SK-N-SH (cell line): ENCODE results near the gene FERMT2. TPM values are rescaled to one million over a fixed set of nuclear protein-coding genes. Genes with fewer than 3 reads are reported as not detected.

Experiments
- CTCF ChIA-PET: fragments of 300-600, 350-600 bp; formaldehyde crosslinking; extraction: SDS; loops from one replicate; lab custom pipeline; 2021; lab: Yijun Ruan, JAX
- POLR2A ChIA-PET: fragments of 350-600 bp; sonication (Branson Sonifier 250); formaldehyde crosslinking; extraction: SDS; loops from one replicate; lab custom pipeline; 2020; ENCODE audit warnings: antibody characterized with exemption, inconsistent platforms; lab: Yijun Ruan, JAX
- DNase-seq: peaks from one replicate; pipeline ENCODE4 v3.0.0; 2012
- H2AFZ ChIP-seq: fragments of 200-600 bp; sonication (generic); 2 replicates; pipeline ENCODE4 v1.8.1; 2016; ENCODE audit warnings: antibody characterized with exemption, mild to moderate bottlenecking, low read depth
- H3F3A ChIP-seq: fragments of 200-600 bp; sonication (generic); replicated peaks from 2 replicates; pipeline ENCODE3; 2016; ENCODE audit warnings: antibody characterized with exemption, mild to moderate bottlenecking; ENCODE audit not compliant: insufficient read depth
- H3K27ac ChIP-seq, 2 experiments: fragments of 200-500 bp in 1 of 2; fragments of 200-600 bp in 1 of 2; sonication (Bioruptor generic) in 1 of 2; sonication (generic), shearing (Covaris generic) in 1 of 2; 2 replicates each; pipeline versions ENCODE4 v1.5.1 to v1.6.1; 2014 to 2016; ENCODE audit warnings: low read depth in 2 of 2, inconsistent platforms in 1 of 2, low read length in 1 of 2, mild to moderate bottlenecking in 1 of 2, mixed read lengths in 1 of 2
- H3K27me3 ChIP-seq: fragments of 200-600 bp; sonication (generic), shearing (Covaris generic); 2 replicates; pipeline ENCODE4 v1.6.1; 2016; ENCODE audit warnings: mixed run types; ENCODE audit not compliant: insufficient read depth
- H3K36me3 ChIP-seq, 2 experiments: fragments of 200-500 bp in 1 of 2; fragments of 200-600 bp in 1 of 2; sonication (Bioruptor generic) in 1 of 2; sonication (generic) in 1 of 2; replicated peaks in 1 of 2; 2 replicates each; pipeline versions ENCODE3 to v1.5.1; 2014 to 2016; ENCODE audit warnings: low read length in 1 of 2, mild to moderate bottlenecking in 1 of 2; ENCODE audit not compliant: insufficient read depth in 2 of 2, control insufficient read depth in 1 of 2
- H3K4me1 ChIP-seq, 2 experiments: fragments of 200-500 bp in 1 of 2; fragments of 200-600 bp in 1 of 2; sonication (Bioruptor generic) in 1 of 2; sonication (generic), shearing (Covaris generic) in 1 of 2; 2 replicates each; pipeline versions ENCODE4 v1.5.1 to v1.6.1; 2014 to 2016; ENCODE audit warnings: low read depth in 1 of 2, low read length in 1 of 2, mixed run types in 1 of 2; ENCODE audit not compliant: insufficient read depth in 2 of 2, control insufficient read depth in 1 of 2
- H3K4me2 ChIP-seq: fragments of 200-600 bp; sonication (generic), shearing (Covaris generic); 2 replicates; pipeline ENCODE4 v1.6.1; 2017; ENCODE audit warnings: mixed run types
- H3K4me3 ChIP-seq, 2 experiments: fragments of 200-500 bp in 1 of 2; fragments of 200-600 bp in 1 of 2; sonication (Bioruptor generic) in 1 of 2; sonication (generic), shearing (Covaris generic) in 1 of 2; 2 replicates each; pipeline versions ENCODE4 v1.5.1 to v1.8.1; 2014 to 2016; ENCODE audit warnings: low read depth in 2 of 2, inconsistent platforms in 1 of 2, low read length in 1 of 2, mild to moderate bottlenecking in 1 of 2, mixed read lengths in 1 of 2, moderate library complexity in 1 of 2
- H3K79me2 ChIP-seq: fragments of 200-600 bp; sonication (generic); 2 replicates; pipeline ENCODE4 v1.8.1; 2017; ENCODE audit warnings: mild to moderate bottlenecking; ENCODE audit not compliant: insufficient read depth
- H3K9ac ChIP-seq: fragments of 200-600 bp; sonication (generic); 2 replicates; pipeline ENCODE4 v1.6.1; 2017; ENCODE audit warnings: mixed run types
- H3K9me2 ChIP-seq: fragments of 200-600 bp; sonication (generic); 2 replicates; pipeline ENCODE4 v1.6.1; 2017; ENCODE audit warnings: mixed run types
- H3K9me3 ChIP-seq: fragments of 200-600 bp; sonication (generic); 2 replicates; pipeline ENCODE4 v1.6.1; 2017; ENCODE audit warnings: mixed run types, mild to moderate bottlenecking, moderate library complexity
- H4K20me1 ChIP-seq: fragments of 200-600 bp; sonication (generic); 2 replicates; pipeline ENCODE4 v1.6.1; 2017; ENCODE audit warnings: mild to moderate bottlenecking, mixed run types; ENCODE audit not compliant: insufficient read depth
- CHD2 ChIP-seq: fragments of 150-350 bp; IDR thresholded peaks from 2 replicates; pipeline ENCODE4 v1.6.1; 2018; ENCODE audit warnings: low read length; ENCODE audit not compliant: partially characterized antibody
- ELF1 ChIP-seq: IDR thresholded peaks from 2 replicates; pipeline ENCODE4 v1.4.0; 2012
- EP300 ChIP-seq, 2 experiments: IDR thresholded peaks; 2 replicates each; pipeline versions ENCODE4 v1.4.0 to v1.6.1; 2012; ENCODE audit warnings: borderline replicate concordance in 1 of 2, low read depth in 1 of 2, low read length in 1 of 2
- EZH2phosphoT487 ChIP-seq: fragments of 200-600 bp; sonication (generic); IDR thresholded peaks from 2 replicates; pipeline ENCODE4 v1.6.1; 2017; ENCODE audit warnings: low read depth, mixed run types, mild to moderate bottlenecking, antibody characterized with exemption, moderate library complexity, borderline replicate concordance
- GABPA ChIP-seq: IDR thresholded peaks from 2 replicates; pipeline ENCODE4 v1.4.0; 2012; ENCODE audit warnings: low read depth, mild to moderate bottlenecking
- GATA2 ChIP-seq: sonication (generic); formaldehyde crosslinking; IDR thresholded peaks from 2 replicates; pipeline ENCODE4 v1.5.0; 2020; ENCODE audit warnings: mild to moderate bottlenecking, missing genetic modification reagents
- JUND ChIP-seq: IDR thresholded peaks from 2 replicates; pipeline ENCODE4 v1.4.0; 2012
- MXI1 ChIP-seq: IDR thresholded peaks from 2 replicates; pipeline ENCODE4 v1.6.1; 2012; ENCODE audit warnings: mild to moderate bottlenecking, low read depth, low read length, improper control_type of control experiment
- POLR2AphosphoS5 ChIP-seq: IDR thresholded peaks from 2 replicates; pipeline ENCODE4 v1.6.1; 2012; ENCODE audit warnings: low read depth, low read length
- RAD21 ChIP-seq: IDR thresholded peaks from 2 replicates; pipeline ENCODE4 v1.6.1; 2012; ENCODE audit warnings: mild to moderate bottlenecking, low read length
- RFX5 ChIP-seq: IDR thresholded peaks from 2 replicates; pipeline ENCODE4 v1.6.1; 2012; ENCODE audit warnings: mild to moderate bottlenecking, improper control_type of control experiment, low read length
- RXRA ChIP-seq: IDR thresholded peaks from 2 replicates; pipeline ENCODE4 v1.4.0; 2012; ENCODE audit warnings: low read depth, mild to moderate bottlenecking, borderline replicate concordance
- SIN3A ChIP-seq: IDR thresholded peaks from 2 replicates; pipeline ENCODE4 v1.6.1; 2012; ENCODE audit warnings: low read depth, mild to moderate bottlenecking, low read length, moderate library complexity, borderline replicate concordance
- TAF1 ChIP-seq: IDR thresholded peaks from 2 replicates; pipeline ENCODE4 v1.6.1; 2012; ENCODE audit warnings: low read depth, mild to moderate bottlenecking, low read length, moderate library complexity, borderline replicate concordance
- TCF12 ChIP-seq: IDR thresholded peaks from 2 replicates; pipeline ENCODE4 v1.4.0; 2012
- TEAD4 ChIP-seq: IDR thresholded peaks from 2 replicates; pipeline ENCODE4 v1.4.0; 2012; ENCODE audit warnings: mild to moderate bottlenecking, borderline replicate concordance; ENCODE audit not compliant: insufficient read depth
- WGBS: methylation state at CpG from one replicate; pipeline ENCODE4 v1.1.6; 2017; ENCODE audit warnings: low lambda C conversion rate; 5-methylcytosine and 5-hydroxymethylcytosine counted together
- polyA plus RNA-seq, 3 experiments: library from polyadenylated mRNA; depleted of rRNA; stranded (reverse); fragments of >200 nt; gene quantifications; 2 replicates each; pipeline ENCODE4 v1.2.3, GENCODE V29; 2012
- TF ChIP-seq, protein P1 (sequence below): IDR thresholded peaks from 2 replicates; pipeline ENCODE4 v1.4.0; 2012; ENCODE audit warnings: low read depth
- TF ChIP-seq, protein P2 (sequence below): IDR thresholded peaks from 2 replicates; pipeline ENCODE4; 2012
- TF ChIP-seq, protein P3 (sequence below): IDR thresholded peaks from 2 replicates; pipeline ENCODE4 v1.4.0; 2012; ENCODE audit warnings: low read depth, borderline replicate concordance

FERMT2 gene, protein sequence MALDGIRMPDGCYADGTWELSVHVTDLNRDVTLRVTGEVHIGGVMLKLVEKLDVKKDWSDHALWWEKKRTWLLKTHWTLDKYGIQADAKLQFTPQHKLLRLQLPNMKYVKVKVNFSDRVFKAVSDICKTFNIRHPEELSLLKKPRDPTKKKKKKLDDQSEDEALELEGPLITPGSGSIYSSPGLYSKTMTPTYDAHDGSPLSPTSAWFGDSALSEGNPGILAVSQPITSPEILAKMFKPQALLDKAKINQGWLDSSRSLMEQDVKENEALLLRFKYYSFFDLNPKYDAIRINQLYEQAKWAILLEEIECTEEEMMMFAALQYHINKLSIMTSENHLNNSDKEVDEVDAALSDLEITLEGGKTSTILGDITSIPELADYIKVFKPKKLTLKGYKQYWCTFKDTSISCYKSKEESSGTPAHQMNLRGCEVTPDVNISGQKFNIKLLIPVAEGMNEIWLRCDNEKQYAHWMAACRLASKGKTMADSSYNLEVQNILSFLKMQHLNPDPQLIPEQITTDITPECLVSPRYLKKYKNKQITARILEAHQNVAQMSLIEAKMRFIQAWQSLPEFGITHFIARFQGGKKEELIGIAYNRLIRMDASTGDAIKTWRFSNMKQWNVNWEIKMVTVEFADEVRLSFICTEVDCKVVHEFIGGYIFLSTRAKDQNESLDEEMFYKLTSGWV
- polyA plus RNA-seq (2012; rRNA removed): 40.1 and 54.5 TPM in 2 replicates
- 55.0 and 64.1 TPM in 2 replicates for polyA plus RNA-seq (2012; cell fraction: cytosol; rRNA removed)
- 45.4 and 71.7 TPM in 2 replicates for polyA plus RNA-seq (2012; cell fraction: nucleus; rRNA removed)

DNA sequence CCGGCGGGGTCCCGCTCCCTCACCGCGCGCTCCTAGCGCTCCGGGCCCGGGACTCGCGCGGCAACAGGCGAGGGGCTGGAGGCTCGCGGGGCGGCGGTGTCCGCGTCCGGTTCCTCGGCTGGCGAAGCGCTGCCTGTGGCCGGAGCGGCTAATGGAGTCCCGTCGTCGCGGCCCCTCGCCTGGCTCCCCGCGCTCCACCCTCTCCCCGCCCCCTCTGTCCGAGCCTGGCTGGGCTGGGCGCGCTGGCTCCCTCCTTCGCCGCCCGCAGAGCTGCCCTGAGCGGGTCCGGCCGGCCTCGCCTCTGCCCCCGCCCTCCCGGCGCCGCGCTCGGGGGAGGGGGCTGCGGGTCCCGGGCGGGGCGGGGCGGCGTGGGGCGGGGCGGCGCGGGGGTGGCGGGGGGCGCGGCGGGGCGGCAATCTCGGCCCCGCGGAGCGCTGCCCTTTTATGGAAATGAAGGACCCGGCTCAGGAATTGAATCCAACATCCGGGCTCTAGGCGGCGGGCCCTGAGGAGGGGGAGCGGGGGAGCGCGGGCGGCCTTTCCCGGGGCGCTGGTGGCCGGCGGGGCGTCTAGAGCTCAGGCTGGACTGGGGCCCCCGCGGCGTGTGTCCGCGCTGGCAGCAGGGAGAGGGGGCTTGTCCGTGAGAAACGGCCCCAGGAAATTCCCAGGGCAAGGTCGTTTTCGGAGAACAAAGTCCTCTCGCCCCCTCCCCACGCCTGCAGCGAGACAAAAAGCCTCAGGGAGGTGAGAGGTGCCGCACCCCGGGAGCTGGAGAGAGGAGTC lies at the start of gene FERMT2:
FERMT2 (minus strand) TSS at position 153 of the 783 bp plus-strand sequence. CDS start 482 bp downstream, outside the sequence.
- Histone ChIP-seq H3K4me1 (peaks cover 8 to 22% of the 10 kb centered on the region in 2 experiments), H3F3A (peaks cover 3% of the 10 kb centered on the region), H4K20me1 (peaks cover 40% of the 10 kb centered on the region), H3K27me3 (no peaks in the 10 kb centered on the region), H3K9ac (peak within 1 kb of the TSS; percentile 95), H3K79me2 (peaks cover 58% of the 10 kb centered on the region), H3K9me3 (no peaks in the 10 kb centered on the region), H3K27ac (peak within 1 kb of the TSS; percentile 95 to 98), H3K4me3 (peak within 1 kb of the TSS; percentile 95 to 96), H2AFZ (peak within 1 kb of the TSS; percentile 81), H3K36me3 (peaks cover 0 to 15% of the 10 kb centered on the region in 2 experiments), H3K9me2 (no peaks in the 10 kb centered on the region), H3K4me2 (peak within 1 kb of the TSS; percentile 89)
- POLR2A ChIA-PET: interaction anchor here (0.7 to 1.9 kb wide), 7 partner anchors 31 to 201 kb away, joined by 3 to 8 read pairs (median 4); partner anchors contain the start of genes DDHD1 and GNPNAT1
- CTCF ChIA-PET: interaction anchor here (0.7 to 2.7 kb wide), 7 partner anchors 11 to 221 kb away, joined by 3 to 27 read pairs (median 6); partner anchors contain the start of gene STYX
- TF ChIP-seq, protein P1, sequence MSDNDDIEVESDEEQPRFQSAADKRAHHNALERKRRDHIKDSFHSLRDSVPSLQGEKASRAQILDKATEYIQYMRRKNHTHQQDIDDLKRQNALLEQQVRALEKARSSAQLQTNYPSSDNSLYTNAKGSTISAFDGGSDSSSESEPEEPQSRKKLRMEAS: 0 out of 2 replicates have a peak, but pooled peaks have one; percentile 29
- peak; percentile 68 for TF ChIP-seq TAF1
- 0 out of 4 replicates have a peak, but pooled peaks of 1 of the 2 experiments have one; percentile 26 for TF ChIP-seq EP300 (IDR thresholded peaks at IDR 0.05; ENCODE audit: borderline replicate concordance in 1 of 2, low read depth in 1 of 2, low read length in 1 of 2)
- TF ChIP-seq EZH2phosphoT487: no peak
- TF ChIP-seq, protein P2, sequence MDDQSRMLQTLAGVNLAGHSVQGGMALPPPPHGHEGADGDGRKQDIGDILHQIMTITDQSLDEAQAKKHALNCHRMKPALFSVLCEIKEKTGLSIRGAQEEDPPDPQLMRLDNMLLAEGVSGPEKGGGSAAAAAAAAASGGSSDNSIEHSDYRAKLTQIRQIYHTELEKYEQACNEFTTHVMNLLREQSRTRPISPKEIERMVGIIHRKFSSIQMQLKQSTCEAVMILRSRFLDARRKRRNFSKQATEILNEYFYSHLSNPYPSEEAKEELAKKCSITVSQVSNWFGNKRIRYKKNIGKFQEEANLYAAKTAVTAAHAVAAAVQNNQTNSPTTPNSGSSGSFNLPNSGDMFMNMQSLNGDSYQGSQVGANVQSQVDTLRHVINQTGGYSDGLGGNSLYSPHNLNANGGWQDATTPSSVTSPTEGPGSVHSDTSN: peak; percentile 2; the same call in 1 of the 2 replicates
- TF ChIP-seq POLR2AphosphoS5: peak; percentile 21
- TF ChIP-seq MXI1: no peak
- 0% methylated on average over 8 of the region's 95 CpGs for WGBS
- peak; percentile 98 for DNase-seq

DNA sequence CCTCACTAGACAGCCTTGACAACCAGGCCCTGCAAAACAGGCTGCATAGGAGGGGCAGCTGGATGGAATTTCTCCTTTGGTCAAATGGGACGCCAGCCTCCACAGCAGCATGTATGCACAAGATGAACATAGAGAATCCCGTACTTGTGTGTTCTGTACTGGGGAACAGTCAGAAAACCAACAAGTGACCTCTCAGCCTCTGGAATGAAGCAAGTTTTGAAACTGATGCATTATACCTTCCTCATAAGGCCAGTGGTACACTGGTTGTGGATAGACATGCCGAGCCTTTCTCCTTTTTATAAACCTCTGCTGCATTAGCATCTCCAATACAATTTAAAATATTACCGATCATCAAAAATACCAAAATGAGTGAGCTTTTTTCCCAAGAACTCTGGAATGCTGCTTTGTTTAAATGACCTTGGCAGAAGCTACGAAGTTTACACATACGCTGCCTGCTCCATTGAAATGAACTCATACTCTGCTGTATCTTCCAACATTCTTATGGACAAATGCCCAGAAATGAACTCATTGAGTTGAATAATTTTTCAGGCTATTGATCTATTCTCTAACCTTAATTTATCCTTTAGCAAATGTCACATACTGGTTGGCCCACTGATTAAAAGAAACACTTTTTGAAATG lies 47.6 kb upstream of the FERMT2 start:
- Histone ChIP-seq H3K9ac (no peak overlapping the region), H3K9me3 (no peaks in the 10 kb centered on the region), H3K36me3 (no peaks in the 10 kb centered on the region), H3K79me2 (no peaks in the 10 kb centered on the region), H3K27ac (no peak overlapping the region), H3K4me2 (no peak overlapping the region), H3K27me3 (no peaks in the 10 kb centered on the region), H4K20me1 (no peaks in the 10 kb centered on the region), H3K4me1 (no peaks in the 10 kb centered on the region; a peak in 1 of 4 replicates), H3K4me3 (no peak overlapping the region), H2AFZ (no peak overlapping the region), H3K9me2 (no peaks in the 10 kb centered on the region), H3F3A (no peaks in the 10 kb centered on the region)
- WGBS: 91% methylated on average over 6 of the region's 6 CpGs
- no peak for DNase-seq
- ChIA-PET CTCF (interaction anchor here (0.6 kb wide), 1 partner anchor 102 kb away, joined by 3 read pairs; no protein-coding TSS in a partner anchor), POLR2A (no interaction called here)
- no peak for TF ChIP-seq TEAD4
- TF ChIP-seq RAD21: no peak
- TF ChIP-seq GABPA: no peak
- TF ChIP-seq CHD2: no peak
- TF ChIP-seq JUND: no peak
- TF ChIP-seq, protein P1: no peak
- no peak for TF ChIP-seq RXRA
- TF ChIP-seq TAF1: no peak
- TF ChIP-seq SIN3A: no peak
- no peak for TF ChIP-seq ELF1
- no peak for TF ChIP-seq RFX5
- no peak for TF ChIP-seq GATA2 (CRISPR knock-in tag)
- no peak for TF ChIP-seq MXI1
- TF ChIP-seq, protein P3, sequence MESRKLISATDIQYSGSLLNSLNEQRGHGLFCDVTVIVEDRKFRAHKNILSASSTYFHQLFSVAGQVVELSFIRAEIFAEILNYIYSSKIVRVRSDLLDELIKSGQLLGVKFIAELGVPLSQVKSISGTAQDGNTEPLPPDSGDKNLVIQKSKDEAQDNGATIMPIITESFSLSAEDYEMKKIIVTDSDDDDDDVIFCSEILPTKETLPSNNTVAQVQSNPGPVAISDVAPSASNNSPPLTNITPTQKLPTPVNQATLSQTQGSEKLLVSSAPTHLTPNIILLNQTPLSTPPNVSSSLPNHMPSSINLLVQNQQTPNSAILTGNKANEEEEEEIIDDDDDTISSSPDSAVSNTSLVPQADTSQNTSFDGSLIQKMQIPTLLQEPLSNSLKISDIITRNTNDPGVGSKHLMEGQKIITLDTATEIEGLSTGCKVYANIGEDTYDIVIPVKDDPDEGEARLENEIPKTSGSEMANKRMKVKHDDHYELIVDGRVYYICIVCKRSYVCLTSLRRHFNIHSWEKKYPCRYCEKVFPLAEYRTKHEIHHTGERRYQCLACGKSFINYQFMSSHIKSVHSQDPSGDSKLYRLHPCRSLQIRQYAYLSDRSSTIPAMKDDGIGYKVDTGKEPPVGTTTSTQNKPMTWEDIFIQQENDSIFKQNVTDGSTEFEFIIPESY: no peak
- TF ChIP-seq TCF12: no peak
